Testis (tissue), 2 donors: Measurements from ENCODE around the gene C16orf90.

Source experiments
- CTCF ChIP-seq, 3 experiments: fragments of 450-650 bp in 2 of 3; fragments of 200-600 bp in 1 of 3; sonication (generic) in 1 of 3; IDR thresholded peaks; one replicate each; pipeline ENCODE4 v1.5.1; 2016 to 2019; ENCODE audit warnings: antibody characterized with exemption in 3 of 3, mild to moderate bottlenecking in 2 of 3, moderate library complexity in 1 of 3
- POLR2A ChIP-seq: fragments of 450-650 bp; IDR thresholded peaks from one replicate; pipeline ENCODE4 v1.6.1; 2017; ENCODE audit warnings: antibody characterized with exemption, mild to moderate bottlenecking, moderate library complexity

GRCh38 chr16:3536271-3536731 is 41.0 kb upstream of the C16orf90 start:
- TF ChIP-seq CTCF (IDR thresholded peaks at IDR 0.05) (no peak), POLR2A (no peak)
